DND-41 (cell line): ENCODE measurements around the gene GTF2E1.

Experiments used
- EZH2 ChIP-seq: IDR thresholded peaks from 3 replicates; pipeline ENCODE4 v1.6.1; 2012; ENCODE audit warnings: borderline replicate concordance, low read depth, mild to moderate bottlenecking, moderate library complexity, low read length, inconsistent platforms; ENCODE audit not compliant: severe bottlenecking
- TF ChIP-seq, protein P1 (sequence below): IDR thresholded peaks from 2 replicates; pipeline ENCODE4 v1.5.1; 2012; ENCODE audit warnings: borderline replicate concordance, low read length, moderate library complexity, mild to moderate bottlenecking; ENCODE audit not compliant: poor library complexity, severe bottlenecking; ENCODE audit errors: extremely low read depth

- TF ChIP-seq, protein P1, sequence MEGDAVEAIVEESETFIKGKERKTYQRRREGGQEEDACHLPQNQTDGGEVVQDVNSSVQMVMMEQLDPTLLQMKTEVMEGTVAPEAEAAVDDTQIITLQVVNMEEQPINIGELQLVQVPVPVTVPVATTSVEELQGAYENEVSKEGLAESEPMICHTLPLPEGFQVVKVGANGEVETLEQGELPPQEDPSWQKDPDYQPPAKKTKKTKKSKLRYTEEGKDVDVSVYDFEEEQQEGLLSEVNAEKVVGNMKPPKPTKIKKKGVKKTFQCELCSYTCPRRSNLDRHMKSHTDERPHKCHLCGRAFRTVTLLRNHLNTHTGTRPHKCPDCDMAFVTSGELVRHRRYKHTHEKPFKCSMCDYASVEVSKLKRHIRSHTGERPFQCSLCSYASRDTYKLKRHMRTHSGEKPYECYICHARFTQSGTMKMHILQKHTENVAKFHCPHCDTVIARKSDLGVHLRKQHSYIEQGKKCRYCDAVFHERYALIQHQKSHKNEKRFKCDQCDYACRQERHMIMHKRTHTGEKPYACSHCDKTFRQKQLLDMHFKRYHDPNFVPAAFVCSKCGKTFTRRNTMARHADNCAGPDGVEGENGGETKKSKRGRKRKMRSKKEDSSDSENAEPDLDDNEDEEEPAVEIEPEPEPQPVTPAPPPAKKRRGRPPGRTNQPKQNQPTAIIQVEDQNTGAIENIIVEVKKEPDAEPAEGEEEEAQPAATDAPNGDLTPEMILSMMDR: no peak
- no peak for TF ChIP-seq EZH2
These were observed 13.5 kb downstream of the GTF2E1 start for GRCh38 chr3:120756061-120756460.
